MM.1S (cell line): ENCODE results near the gene ZDHHC11.

Experiments
- EZH2 ChIP-seq: fragments of 300-600 bp; sonication (generic); optimal IDR thresholded peaks from 2 replicates; pipeline ENCODE3; 2017; ENCODE audit warnings: low read depth, mild to moderate bottlenecking, antibody characterized with exemption, low read length, mixed read lengths
- TF ChIP-seq, protein P1 (sequence below): fragments of 300-600 bp; sonication (generic); IDR thresholded peaks from 2 replicates; pipeline ENCODE4 v1.5.1; 2016; ENCODE audit warnings: antibody characterized with exemption, low read length, mixed read lengths

DNA sequence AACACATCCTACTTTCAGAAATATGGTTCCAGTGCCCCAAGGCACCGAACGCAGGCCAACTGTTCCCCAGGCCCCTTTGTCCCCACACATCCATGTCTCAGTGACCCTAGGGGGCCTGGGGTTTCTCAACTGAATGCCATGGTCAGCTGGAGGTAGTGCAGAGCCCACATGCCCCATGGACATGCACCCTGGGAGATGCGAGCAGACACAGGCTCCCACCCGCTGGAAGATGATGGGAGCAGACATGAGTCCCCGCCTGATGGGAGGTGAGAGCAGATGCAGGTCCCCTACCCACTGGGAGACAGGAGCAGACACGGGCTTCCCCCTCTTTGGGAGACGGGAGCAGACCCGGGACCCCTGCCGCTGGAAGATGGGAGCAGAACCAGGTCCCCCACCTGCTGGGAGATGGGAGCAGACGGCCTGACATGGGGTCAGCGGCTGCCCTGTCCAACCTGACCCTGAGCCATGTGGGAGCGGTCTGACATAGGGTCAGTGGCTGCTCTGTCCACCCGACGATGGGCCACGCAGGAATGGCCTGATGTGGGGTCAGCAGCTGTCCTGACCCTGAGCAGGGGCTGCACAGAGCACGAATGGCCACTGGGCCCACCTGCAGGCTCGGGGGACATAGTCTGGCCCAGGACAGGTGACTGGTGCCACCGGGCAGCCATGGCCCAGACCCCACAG lies 84.7 kb downstream of the ZDHHC11 start:
- TF ChIP-seq, protein P1, sequence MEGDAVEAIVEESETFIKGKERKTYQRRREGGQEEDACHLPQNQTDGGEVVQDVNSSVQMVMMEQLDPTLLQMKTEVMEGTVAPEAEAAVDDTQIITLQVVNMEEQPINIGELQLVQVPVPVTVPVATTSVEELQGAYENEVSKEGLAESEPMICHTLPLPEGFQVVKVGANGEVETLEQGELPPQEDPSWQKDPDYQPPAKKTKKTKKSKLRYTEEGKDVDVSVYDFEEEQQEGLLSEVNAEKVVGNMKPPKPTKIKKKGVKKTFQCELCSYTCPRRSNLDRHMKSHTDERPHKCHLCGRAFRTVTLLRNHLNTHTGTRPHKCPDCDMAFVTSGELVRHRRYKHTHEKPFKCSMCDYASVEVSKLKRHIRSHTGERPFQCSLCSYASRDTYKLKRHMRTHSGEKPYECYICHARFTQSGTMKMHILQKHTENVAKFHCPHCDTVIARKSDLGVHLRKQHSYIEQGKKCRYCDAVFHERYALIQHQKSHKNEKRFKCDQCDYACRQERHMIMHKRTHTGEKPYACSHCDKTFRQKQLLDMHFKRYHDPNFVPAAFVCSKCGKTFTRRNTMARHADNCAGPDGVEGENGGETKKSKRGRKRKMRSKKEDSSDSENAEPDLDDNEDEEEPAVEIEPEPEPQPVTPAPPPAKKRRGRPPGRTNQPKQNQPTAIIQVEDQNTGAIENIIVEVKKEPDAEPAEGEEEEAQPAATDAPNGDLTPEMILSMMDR, result no peak
- TF ChIP-seq EZH2, result no peak
